IPS-11a (cell line): ENCODE data around the gene ANO7.

Source experiments
- H3K4me3 ChIP-seq: one replicate; pipeline ENCODE4 v1.5.1; 2013; ENCODE audit warnings: low read depth, low read length, control low read depth

Gene ANO7

DNA sequence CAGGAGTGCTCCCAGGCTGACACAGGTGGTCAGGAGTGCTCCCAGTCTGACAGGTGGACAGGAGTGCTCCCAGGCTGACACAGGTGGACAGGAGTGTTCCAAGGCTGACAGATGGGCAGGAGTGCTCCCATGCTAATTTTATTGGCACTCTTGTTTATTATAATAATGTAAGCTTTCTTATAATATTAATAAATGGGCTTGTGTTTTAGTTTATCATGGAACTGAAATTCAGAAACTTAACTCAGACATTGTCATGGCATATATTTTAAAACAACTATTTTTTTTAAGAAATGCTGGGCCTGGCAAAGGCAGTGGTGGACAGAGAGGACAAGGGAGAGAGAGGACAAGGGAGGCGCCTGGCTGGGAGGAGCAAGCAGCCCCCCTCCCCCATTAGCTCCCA, 18.7 kb downstream of the ANO7 start:
- H3K4me3 ChIP-seq = no peak overlapping the region

DNA sequence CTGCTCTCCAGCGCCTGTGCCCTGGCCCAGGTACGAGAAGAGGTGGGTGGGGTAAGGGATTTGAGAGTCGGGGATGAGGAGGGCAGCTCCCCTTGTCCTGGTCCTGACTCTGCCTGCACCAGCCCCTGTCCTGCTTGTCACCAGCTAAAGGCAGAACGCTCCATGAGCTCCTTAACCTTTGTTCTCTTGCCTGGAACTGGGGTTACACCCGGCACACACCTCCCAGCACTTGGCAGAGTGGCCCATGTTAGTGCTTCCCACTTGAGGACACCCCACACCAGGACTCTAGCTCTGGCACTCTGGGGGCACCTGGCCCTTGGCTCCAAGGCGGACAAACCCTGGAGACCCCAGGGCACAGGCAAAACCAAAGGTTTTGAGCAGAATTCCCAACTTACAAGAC, 19.2 kb downstream of the ANO7 start:
- no peak overlapping the region for H3K4me3 ChIP-seq

DNA sequence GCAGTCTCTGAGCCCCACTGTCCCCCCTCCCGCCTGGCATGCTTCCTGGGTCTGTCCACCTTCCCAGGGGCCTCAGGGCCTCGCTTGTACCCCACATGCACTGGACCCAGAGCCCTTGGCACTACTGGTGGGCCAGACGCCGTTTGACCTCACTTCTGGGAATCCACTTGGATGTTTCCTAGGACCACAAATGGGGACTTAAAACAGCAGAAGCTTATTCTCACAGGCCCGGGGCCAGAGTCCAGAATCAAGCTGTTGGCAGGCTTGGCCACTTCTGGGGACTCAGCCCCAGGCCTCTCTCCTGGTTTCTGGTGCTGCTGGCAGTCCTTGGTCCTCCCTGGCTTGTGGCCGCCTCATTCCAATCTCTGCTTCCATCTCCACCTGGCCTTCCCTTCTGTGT, 19.6 kb downstream of the ANO7 start:
- H3K4me3 ChIP-seq = no peak overlapping the region

DNA sequence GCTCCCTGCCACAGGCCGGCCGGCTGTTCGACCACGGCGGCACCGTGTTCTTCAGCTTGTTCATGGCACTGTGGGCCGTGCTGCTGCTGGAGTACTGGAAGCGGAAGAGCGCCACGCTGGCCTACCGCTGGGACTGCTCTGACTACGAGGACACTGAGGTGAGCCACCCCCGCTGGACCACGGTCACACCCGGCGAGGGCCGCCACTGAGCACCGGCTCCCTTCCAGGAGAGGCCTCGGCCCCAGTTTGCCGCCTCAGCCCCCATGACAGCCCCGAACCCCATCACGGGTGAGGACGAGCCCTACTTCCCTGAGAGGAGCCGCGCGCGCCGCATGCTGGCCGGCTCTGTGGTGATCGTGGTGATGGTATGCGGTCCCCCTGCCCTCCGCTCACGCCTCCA, 20.8 kb downstream of the ANO7 start:
- H3K4me3 ChIP-seq = no peak overlapping the region

DNA sequence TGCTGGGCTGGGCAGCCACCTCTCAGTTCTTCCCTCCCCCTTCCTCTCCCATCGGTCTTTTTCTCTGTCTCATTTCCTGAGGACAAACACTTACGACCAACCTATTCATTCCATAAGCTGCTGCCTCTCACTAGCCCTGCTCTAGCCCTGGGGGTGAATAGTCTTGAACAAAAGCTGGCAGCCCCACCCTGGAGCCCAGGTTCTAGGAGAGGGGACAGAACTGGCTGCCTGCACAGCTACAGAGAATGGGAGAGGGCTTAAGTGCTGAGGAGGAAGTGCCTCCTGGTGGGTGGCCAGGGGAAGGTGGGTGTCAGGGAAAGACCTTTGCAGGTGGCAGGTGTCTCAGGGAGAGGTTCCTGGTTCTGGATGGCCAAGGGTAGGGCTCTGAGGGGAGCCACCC, 22.8 kb downstream of the ANO7 start:
- no peak overlapping the region for H3K4me3 ChIP-seq

DNA sequence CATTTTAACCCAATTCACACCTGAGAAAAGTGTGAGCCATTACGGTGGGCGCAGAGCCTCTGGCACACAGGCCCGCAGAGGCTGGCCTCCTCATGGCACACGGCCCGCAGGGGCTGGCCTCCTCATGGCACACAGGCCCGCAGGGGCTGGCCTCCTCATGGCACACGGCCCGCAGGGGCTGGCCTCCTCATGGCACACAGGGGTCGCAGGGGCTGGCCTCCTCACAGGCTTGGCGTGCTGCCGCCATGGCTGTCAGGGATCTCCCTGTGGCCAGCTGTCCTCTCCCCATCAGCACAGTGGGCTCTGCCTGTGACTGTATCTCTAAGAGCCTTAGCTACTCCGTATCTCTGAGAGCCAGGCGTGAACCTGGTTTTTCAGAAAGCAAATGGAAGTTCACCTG, 24.6 kb downstream of the ANO7 start:
- H3K4me3 ChIP-seq = no peak overlapping the region

DNA sequence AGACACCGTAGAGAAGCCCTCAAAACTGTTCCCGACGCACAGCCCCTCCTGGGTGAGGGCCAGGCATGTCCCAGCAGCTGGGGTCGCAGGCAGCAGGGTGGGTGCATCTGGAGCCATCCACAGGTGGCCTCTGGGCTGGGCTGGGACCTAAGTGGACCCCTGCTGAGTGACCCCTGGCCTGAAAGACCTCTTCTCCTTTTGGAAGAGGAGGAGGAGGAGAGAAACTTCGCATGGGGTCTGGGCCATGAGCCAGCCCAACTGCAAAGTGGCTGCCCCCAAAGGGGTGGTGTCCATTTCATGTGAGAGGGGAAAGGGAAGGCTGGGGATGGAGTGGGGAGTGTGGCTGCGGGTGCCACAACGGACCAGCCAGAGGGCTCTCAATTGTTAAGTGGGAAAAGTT, 25.1 kb downstream of the ANO7 start:
- H3K4me3 ChIP-seq = no peak overlapping the region

DNA sequence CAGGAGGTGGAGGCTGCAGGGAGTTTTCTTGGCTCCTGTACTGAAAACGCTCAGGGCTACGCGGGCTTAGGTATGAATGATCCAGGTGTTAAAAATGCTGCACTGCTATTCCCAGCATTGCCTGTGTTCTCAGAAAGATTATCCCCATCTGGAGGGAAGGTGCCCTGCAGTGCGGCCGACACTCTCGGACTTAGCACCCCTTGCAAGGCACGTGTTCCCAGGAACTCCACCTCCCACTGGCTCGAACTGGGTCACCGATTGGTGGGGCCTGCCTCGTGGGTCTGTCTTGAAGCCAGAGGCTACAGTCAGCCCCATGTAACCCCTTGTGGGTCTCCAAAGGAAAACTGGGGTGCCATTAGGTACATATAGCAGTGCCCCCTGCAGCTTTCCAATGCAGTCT, 25.7 kb downstream of the ANO7 start:
- H3K4me3 ChIP-seq = no peak overlapping the region

DNA sequence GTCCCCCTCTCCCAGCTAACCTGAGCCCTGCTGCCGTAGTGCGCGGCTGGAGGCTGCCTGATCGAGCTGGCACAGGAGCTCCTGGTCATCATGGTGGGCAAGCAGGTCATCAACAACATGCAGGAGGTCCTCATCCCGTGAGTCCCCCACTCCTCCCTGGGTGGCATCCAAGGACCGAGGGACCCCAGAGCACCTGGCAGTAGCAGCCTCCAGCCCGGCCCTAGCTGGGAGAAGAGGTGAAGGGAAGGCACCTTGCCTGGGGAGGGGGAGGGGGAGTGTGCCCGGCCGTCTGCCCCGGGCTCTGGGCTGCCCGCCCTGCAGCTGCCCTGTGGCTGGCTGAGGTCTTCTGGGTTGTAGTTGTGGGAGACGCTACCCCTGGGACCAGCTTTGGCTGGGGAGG, 26.3 kb downstream of the ANO7 start:
- no peak overlapping the region for H3K4me3 ChIP-seq

DNA sequence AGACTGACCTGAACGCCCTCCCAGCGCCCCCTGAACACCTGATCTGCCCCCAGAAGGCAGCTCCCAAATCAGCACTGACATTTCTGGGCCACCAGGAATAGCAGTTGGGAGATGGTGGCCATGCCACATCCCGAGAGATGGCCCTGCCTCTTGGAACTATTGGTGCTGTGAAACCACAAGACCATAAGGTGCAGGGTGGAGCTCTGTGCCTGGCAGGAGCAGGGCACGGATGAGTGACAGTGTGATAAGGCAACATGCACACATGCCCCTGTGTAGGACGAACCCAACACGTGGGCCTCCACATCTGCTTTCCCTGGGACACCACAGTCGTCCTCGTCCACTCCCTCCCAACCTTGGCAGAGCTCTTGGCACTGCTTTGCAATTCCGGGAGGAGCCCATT, 26.9 kb downstream of the ANO7 start:
- H3K4me3 ChIP-seq = no peak overlapping the region

DNA sequence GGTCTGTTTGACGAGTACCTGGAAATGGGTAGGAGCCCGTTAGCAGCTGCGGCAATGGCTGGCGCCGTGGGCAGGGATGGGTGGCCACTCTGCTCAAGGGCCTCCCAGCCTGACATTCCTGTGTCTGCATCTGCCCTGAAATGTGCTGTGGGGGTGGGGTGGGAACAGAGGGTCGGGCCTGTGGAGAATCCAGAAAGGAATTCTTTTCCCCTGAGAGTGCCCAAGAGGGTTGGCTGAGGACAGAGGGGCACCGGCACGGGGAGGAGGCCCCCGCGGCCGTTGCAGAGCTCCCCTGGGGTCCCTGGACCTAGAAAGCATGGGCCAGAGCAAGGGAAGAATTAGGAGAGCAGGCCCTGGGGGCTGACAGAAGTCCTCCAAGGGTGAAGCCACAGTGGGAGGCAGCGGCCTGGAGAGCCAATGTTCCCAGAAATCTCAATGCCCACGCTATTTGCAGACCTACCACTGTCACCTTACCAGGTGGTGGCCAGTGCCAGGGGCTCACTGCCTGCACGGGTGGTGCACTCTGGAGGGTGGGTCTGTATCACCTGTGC, 27.8 kb downstream of the ANO7 start:
- no peak overlapping the region for H3K4me3 ChIP-seq

DNA sequence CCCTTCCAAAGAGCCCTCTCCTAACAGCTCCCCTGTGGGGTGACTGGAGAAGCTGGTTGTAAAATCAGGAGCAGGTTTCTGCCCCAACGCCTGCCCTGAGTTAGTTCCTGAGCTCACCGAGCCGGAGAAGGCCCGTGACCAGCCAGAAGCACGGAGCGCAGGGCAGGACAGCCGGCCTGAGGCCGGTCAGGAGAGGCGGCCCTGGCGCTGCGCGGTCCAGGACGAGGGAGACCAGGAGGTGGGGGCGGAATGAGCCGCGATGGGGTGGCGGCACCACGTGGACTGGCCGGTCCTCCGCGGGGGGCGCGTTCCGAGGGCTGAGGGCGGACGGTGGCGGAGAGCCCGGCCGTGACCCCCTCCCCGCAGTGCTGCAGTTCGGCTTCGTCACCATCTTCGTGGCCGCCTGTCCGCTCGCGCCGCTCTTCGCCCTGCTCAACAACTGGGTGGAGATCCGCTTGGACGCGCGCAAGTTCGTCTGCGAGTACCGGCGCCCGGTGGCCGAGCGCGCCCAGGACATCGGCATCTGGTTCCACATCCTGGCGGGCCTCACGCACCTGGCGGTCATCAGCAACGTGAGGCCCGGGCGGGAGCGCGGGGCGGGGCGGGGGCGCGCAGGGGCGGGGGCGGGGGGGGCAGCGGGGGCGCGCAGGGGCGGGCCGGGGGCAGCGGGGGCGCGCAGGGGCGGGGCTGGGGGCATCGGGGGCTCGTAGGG, 29.0 kb downstream of the ANO7 start:
- H3K4me3 ChIP-seq = peak overlapping the region; percentile 33

DNA sequence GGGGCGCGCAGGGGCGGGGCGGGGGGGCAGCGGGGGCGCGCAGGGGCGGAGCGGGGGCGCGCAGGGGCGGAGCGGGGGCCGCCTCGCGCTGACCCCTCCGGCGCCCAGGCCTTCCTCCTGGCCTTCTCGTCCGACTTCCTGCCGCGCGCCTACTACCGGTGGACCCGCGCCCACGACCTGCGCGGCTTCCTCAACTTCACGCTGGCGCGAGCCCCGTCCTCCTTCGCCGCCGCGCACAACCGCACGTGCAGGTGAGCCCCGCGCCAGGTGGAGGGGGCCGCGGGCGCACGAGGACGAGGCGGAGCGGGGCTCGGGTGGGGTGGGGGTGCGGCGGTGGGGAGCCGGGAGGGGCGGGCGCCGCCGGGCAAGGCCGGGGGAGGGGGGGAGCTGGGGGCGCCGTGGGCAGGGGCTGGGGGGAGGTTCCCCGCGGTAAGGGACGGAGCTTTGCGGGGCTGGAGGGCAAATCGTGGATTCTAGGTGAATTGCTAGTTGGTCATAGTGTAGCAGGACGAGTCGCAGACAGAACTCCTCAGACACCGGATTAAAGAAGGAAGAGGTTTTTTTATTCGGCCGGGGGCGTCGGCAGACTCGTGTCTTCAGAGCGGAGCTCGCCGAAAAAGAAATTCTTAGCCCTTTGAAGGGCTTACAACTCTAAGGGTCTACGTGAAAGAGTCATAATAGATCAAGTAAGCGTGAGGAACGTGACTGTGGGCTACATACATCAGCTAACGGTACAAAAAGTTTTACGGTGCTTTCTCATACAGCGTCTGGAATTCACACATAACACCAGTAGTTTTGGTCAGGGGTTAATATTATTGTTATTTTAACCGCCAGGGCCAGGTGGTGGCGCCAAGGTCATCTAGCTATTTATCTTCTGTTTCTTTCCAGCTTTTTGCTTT, 29.9 kb downstream of the ANO7 start:
- H3K4me3 ChIP-seq = peak overlapping the region; percentile 25

DNA sequence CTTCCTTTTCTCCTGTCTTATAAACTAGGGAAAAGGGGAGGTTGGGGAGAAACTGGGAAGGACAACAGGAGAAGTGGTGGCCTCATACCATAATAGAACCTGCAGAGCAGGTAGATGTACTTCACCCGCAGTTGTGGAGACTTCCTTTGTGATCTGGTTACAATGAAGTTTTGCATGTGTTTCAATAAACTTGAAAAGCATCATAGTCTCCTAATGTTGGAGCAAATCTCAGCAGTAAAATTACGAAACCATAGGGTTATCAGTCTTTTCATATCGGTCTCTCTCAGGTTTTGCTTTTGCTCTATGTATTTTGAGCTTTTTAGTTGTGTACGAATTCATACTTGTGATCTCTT, 30.5 kb downstream of the ANO7 start:
- H3K4me3 ChIP-seq = peak overlapping the region; percentile 25

DNA sequence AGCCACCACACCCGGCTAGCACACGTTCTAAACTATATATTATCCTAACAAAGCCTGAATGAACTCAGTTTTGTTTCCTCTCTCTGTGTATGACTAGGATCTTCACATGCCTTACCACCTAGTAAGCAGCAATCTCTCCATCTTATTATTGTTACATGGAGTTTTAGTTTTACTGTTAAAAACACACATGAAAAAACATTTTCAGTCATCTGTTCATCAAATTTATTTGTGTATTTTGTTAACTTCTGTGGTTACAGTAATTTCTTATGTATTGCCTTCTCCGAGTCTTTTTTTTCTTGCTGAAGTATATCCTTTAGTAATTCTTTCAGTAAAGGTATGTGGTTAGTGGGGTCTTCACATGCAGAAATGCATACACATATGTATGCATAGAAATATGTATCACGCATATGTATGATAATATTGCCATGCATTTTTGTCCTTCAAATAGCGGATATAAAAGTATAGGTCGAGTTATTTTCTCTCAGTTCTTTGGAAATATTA, 31.4 kb downstream of the ANO7 start:
- H3K4me3 ChIP-seq = no peak overlapping the region

DNA sequence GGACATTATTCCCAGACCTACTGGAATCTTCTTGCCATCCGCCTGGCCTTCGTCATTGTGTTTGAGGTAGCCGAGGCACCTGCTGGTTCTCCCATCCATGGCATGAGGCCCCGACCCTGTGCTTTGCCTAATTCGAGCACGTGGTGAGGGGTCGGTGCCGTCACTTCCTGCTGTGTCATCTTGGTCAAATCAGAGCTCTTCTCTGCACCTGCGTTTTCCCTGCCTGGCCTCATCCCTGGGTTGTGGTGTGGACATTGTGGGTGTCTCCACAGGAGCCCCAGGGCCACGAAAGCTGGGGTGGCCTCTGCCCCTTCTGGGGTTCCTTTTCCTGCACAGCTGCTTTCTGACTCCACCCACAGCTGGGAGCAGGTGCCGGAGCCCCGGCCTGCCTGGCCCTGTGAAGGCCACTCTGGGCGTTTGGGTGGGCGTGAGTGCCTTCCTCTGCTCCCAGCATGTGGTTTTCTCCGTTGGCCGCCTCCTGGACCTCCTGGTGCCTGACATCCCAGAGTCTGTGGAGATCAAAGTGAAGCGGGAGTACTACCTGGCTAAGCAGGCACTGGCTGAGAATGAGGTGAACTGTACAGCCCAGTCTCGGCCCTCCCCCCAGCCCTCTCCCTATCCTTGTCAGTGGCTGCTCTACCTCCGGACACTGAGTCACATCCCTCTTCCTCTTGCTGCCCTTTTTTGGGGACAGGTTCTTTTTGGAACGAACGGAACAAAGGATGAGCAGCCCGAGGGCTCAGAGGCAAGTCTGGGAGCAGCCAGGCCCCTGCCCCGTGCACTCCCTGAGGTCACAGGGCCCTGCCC, 34.9 kb downstream of the ANO7 start:
- H3K4me3 ChIP-seq = no peak overlapping the region

DNA sequence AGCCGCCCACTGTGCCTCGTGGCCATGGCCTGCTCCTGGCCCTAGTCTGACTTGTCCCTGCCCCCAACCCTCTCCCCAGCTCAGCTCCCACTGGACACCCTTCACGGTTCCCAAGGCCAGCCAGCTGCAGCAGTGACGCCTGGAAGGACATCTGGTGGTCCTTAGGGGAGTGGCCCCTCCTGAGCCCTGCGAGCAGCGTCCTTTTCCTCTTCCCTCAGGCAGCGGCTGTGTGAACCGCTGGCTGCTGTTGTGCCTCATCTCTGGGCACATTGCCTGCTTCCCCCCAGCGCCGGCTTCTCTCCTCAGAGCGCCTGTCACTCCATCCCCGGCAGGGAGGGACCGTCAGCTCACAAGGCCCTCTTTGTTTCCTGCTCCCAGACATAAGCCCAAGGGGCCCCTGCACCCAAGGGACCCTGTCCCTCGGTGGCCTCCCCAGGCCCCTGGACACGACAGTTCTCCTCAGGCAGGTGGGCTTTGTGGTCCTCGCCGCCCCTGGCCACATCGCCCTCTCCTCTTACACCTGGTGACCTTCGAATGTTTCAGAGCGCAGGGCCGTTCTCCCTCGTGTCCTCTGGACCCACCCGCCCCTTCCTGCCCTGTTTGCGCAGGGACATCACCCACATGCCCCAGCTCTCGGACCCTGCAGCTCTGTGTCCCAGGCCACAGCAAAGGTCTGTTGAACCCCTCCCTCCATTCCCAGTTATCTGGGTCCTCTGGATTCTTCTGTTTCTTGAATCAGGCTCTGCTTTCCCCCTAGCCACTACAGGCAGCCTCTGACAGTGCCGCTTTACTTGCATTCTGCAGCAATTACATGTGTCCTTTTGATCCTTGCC, 35.8 kb downstream of the ANO7 start:
- H3K4me3 ChIP-seq = no peak overlapping the region

DNA sequence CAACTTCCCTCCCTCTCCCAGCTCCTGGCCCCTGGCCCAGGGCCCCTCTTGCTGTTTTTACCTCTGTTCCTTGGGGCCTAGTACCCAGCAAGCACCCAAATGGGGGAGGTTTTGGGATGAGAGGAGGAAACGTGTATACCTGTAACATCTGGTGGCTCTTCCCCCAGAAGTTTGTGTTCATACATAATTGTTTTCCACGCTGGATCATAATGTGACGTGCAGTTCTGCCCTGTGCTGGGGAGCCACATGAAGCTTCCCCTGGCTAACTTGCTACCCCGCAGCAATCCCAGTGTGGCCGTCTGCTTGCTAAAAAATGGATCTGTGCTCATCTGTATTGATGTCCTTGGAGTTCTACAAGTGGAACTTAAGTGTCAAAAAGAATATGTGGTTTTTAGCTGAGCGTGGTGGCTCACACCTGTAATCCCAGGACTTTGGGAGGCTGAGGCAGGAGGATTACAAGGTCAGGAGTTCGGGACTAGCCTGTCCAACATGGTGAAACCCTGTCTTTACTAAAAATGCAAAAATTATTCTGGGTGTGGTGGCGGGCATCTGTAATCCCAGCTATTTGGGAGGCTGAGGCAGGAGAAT, 36.5 kb downstream of the ANO7 start:
- H3K4me3 ChIP-seq = no peak overlapping the region

DNA sequence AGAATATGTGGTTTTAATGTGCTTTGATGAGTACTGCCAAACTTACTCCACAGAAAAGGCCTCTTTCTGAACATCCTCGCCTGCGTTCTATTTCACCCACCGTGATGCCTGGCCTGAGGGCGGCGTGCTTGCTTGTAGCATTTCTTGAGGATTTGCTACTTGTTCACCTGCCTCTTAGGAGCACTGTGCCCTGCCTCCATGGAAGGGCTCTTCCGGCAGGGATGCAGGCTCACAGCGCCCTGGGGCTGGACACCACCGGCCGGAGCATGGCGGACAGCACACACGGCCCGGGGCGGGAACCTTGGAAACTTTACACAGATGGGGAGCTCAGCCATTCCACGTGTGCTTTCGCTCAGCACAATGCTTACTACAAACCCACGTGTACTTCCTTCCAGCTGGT, 37.1 kb downstream of the ANO7 start:
- no peak overlapping the region for H3K4me3 ChIP-seq

DNA sequence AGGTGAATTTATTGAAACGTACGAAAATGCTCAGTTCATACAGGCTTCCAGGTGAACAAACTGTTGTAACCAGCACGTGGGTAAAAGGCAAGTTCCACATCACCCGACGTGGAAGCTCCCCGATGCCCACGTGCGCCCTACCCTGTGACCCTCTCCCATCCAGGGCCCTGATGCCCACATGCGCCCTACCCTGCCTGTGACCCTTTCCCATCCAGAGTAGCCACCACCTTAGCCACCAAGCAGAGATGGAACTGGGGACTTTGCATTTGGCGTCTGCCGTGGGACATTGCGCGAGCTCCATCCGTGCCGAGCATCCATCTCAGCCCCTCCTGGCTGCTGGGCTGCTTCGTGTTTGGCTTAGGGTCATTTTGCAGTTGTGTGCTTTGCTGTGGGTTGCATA, 37.5 kb downstream of the ANO7 start:
- no peak overlapping the region for H3K4me3 ChIP-seq
